Keratinocyte (primary cell): Measurements from ENCODE around the gene TMA16. TPM values are rescaled to one million over a fixed set of nuclear protein-coding genes. Genes with fewer than 3 reads are reported as not detected.

ENCODE experiments used
- DNase-seq: peaks from one replicate; pipeline ENCODE4 v3.0.0-alpha.2; 2011; ENCODE audit warnings: low read depth, missing footprints, low spot score
- FAIRE-seq: peaks from 2 replicates; lab custom pipeline; 2011; peaks lifted over from hg19 to GRCh38; lab: Jason Lieb, UNC
- H2AFZ ChIP-seq: 2 replicates; pipeline ENCODE4 v1.6.0; 2012; ENCODE audit warnings: low read length, control low read depth, inconsistent platforms; ENCODE audit not compliant: control insufficient read depth
- H3K27ac ChIP-seq: 2 replicates; pipeline ENCODE4 v1.5.1; 2011; ENCODE audit warnings: low read length; ENCODE audit not compliant: control insufficient read depth, insufficient read depth
- H3K27me3 ChIP-seq: 3 replicates; pipeline ENCODE4 v1.6.0; 2011; ENCODE audit warnings: low read length; ENCODE audit not compliant: control insufficient read depth, insufficient read depth; ENCODE audit errors: extremely low read depth
- H3K36me3 ChIP-seq, 2 experiments: 2 replicates in 1 of 2; 3 replicates in 1 of 2; pipeline ENCODE4 v1.5.1; 2011; ENCODE audit warnings: low read length in 2 of 2, mild to moderate bottlenecking in 1 of 2; ENCODE audit not compliant: control insufficient read depth in 2 of 2, insufficient read depth in 2 of 2; ENCODE audit errors: extremely low read depth in 1 of 2
- H3K4me1 ChIP-seq: 3 replicates; pipeline ENCODE4 v1.5.1; 2011; ENCODE audit warnings: low read length; ENCODE audit not compliant: control insufficient read depth, insufficient read depth; ENCODE audit errors: extremely low read depth
- H3K4me2 ChIP-seq: 3 replicates; pipeline ENCODE4 v1.6.0; 2011; ENCODE audit warnings: low read depth, low read length; ENCODE audit not compliant: control insufficient read depth, insufficient read depth; ENCODE audit errors: extremely low read depth
- H3K4me3 ChIP-seq, 3 experiments: fragments of 200-600 bp in 1 of 3; sonication (generic) in 1 of 3; 2 replicates in 2 of 3; 3 replicates in 1 of 3; pipeline ENCODE4 v1.5.1; 2011 to 2016; ENCODE audit warnings: low read length in 3 of 3, mild to moderate bottlenecking in 3 of 3, control low read depth in 2 of 3, inconsistent platforms in 1 of 3, low read depth in 1 of 3, mixed read lengths in 1 of 3, mixed run types in 1 of 3, moderate library complexity in 1 of 3; ENCODE audit not compliant: control insufficient read depth in 2 of 3, insufficient read depth in 2 of 3; ENCODE audit errors: extremely low read depth in 1 of 3
- H3K79me2 ChIP-seq: 2 replicates; pipeline ENCODE4 v1.6.0; 2012; ENCODE audit warnings: low read length; ENCODE audit not compliant: control insufficient read depth, insufficient read depth
- H3K9ac ChIP-seq: 3 replicates; pipeline ENCODE4 v1.6.0; 2011; ENCODE audit warnings: low read length; ENCODE audit not compliant: control insufficient read depth, insufficient read depth; ENCODE audit errors: extremely low read depth
- H3K9me1 ChIP-seq: 3 replicates; pipeline ENCODE4 v1.6.0; 2011; ENCODE audit warnings: low read length; ENCODE audit not compliant: control insufficient read depth, insufficient read depth; ENCODE audit errors: extremely low read depth
- H3K9me3 ChIP-seq: 2 replicates; pipeline ENCODE4 v1.5.1; 2012; ENCODE audit warnings: low read depth, low read length; ENCODE audit not compliant: control insufficient read depth
- H4K20me1 ChIP-seq: 3 replicates; pipeline ENCODE4 v1.6.0; 2011; ENCODE audit warnings: low read length; ENCODE audit not compliant: control insufficient read depth, insufficient read depth; ENCODE audit errors: extremely low read depth
- EZH2 ChIP-seq: IDR thresholded peaks from one replicate; pipeline ENCODE4 v1.6.1; 2012; ENCODE audit warnings: inconsistent platforms, mild to moderate bottlenecking, low read length, moderate library complexity
- dilution Hi-C: fragments of 300-500 bp; cut with MboI; formaldehyde crosslinking; loops from one replicate; pipeline ENCODE4 v1.7.0; 2020; ENCODE audit warnings: low sequenced_read_pairs; ENCODE audit not compliant: extremely low pct_ligation_motif_present
- polyA plus RNA-seq, 5 experiments: library from polyadenylated mRNA; depleted of rRNA in 3 of 5; stranded (reverse) in 3 of 5; stranded (forward) in 1 of 5; unstranded in 1 of 5; fragments of >200 nt; gene quantifications; 1 replicate in 1 of 5; 2 replicates in 3 of 5; 3 replicates in 1 of 5; pipeline versions ENCODE4 v1.2.1 to v1.2.3, GENCODE V29; 2011 to 2012; ENCODE audit warnings: missing spikeins in 2 of 5, low read depth in 1 of 5, low replicate concordance in 1 of 5
- TF ChIP-seq, protein P1 (sequence below), 3 experiments: IDR thresholded peaks in 1 of 3; conservative IDR thresholded peaks in 1 of 3; optimal IDR thresholded peaks in 1 of 3; 2 replicates in 2 of 3; 3 replicates in 1 of 3; pipeline versions ENCODE3 to v1.5.1; 2011; ENCODE audit warnings: low read length in 3 of 3, mild to moderate bottlenecking in 3 of 3, moderate library complexity in 2 of 3, control low read depth in 1 of 3, inconsistent platforms in 1 of 3; ENCODE audit not compliant: insufficient read depth in 2 of 3; ENCODE audit errors: extremely low read depth in 1 of 3

Gene TMA16
- polyA plus RNA-seq, 1 donor (not counting 4 experiments of a cell fraction or from before 2014, with no cell fraction given), result 21.3 TPM

GRCh38 chr4:163485589-163485988 is 8.9 kb upstream of the TMA16 start:
- Histone ChIP-seq H2AFZ (no peak overlapping the region), H3K9me1 (no peaks in the 10 kb centered on the region), H3K36me3 (no peaks in the 10 kb centered on the region), H3K4me3 (no peak overlapping the region), H3K9ac (no peak overlapping the region), H3K27ac (no peak overlapping the region), H3K4me2 (no peak overlapping the region), H3K9me3 (no peaks in the 10 kb centered on the region), H3K27me3 (no peaks in the 10 kb centered on the region), H4K20me1 (no peaks in the 10 kb centered on the region), H3K4me1 (no peaks in the 10 kb centered on the region), H3K79me2 (no peaks in the 10 kb centered on the region)
- no peak for FAIRE-seq
- TF ChIP-seq EZH2, result no peak
- TF ChIP-seq, protein P1, sequence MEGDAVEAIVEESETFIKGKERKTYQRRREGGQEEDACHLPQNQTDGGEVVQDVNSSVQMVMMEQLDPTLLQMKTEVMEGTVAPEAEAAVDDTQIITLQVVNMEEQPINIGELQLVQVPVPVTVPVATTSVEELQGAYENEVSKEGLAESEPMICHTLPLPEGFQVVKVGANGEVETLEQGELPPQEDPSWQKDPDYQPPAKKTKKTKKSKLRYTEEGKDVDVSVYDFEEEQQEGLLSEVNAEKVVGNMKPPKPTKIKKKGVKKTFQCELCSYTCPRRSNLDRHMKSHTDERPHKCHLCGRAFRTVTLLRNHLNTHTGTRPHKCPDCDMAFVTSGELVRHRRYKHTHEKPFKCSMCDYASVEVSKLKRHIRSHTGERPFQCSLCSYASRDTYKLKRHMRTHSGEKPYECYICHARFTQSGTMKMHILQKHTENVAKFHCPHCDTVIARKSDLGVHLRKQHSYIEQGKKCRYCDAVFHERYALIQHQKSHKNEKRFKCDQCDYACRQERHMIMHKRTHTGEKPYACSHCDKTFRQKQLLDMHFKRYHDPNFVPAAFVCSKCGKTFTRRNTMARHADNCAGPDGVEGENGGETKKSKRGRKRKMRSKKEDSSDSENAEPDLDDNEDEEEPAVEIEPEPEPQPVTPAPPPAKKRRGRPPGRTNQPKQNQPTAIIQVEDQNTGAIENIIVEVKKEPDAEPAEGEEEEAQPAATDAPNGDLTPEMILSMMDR (optimal IDR thresholded peaks at IDR 0.05 in 1 of 3, IDR thresholded peaks at IDR 0.05 in 1 of 3, conservative IDR thresholded peaks at IDR 0.05 in 1 of 3; ENCODE audit: extremely low read depth in 1 of 3, insufficient read depth in 2 of 3, low read length in 3 of 3), result no peak
- no peak for DNase-seq
- dilution Hi-C loops, result no loop called here

DNA sequence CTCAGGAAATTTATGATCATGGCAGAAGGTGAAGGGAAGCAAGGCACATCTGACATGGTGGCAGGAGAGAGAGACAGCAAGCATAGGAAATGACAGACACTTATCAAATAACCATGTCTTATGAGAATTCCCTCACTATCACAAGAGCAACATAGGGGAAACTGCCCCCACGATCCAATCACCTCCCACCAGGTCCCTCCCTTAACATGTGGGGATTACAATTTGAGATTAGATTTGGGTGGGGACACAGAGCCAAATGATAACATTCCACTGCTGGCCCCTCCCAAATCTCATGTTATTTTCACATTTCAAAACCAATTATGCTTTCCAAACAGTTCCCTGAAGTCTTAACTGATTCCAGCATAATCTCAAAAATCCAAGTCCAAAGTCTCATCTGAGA is 8.2 kb upstream of the TMA16 start:
- Histone ChIP-seq H3K4me3 (no peak overlapping the region), H3K9ac (no peak overlapping the region), H3K27ac (no peak overlapping the region), H3K9me3 (no peaks in the 10 kb centered on the region), H3K27me3 (no peaks in the 10 kb centered on the region), H3K36me3 (no peaks in the 10 kb centered on the region), H4K20me1 (no peaks in the 10 kb centered on the region), H3K4me2 (no peak overlapping the region), H3K79me2 (no peaks in the 10 kb centered on the region), H2AFZ (no peak overlapping the region), H3K9me1 (no peaks in the 10 kb centered on the region), H3K4me1 (no peaks in the 10 kb centered on the region)
- no peak for FAIRE-seq
- DNase-seq, result no peak
- dilution Hi-C loops, result no loop called here
- TF ChIP-seq, protein P1 (optimal IDR thresholded peaks at IDR 0.05 in 1 of 3, IDR thresholded peaks at IDR 0.05 in 1 of 3, conservative IDR thresholded peaks at IDR 0.05 in 1 of 3; ENCODE audit: extremely low read depth in 1 of 3, insufficient read depth in 2 of 3, low read length in 3 of 3), result no peak
- no peak for TF ChIP-seq EZH2
